ENCODE data around the gene SLC17A2.

DNA sequence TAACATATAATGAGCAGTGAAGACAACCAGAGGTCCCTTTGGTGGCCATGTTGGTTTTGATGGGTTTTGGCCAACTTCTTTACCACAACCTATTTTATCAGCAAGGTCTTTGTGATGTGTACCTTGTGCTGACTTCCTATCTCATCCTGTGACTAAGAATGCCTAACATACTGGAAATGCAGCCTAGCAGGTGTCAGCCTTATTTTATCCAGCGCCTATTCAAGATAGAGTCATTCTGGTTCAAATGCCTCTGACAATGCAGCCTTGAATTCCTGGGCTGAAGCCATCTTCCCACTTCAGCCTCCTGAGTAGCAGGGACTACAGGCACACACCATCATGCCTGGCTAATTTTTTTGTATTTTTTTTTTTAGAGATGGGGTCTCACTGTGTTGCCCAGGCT lies 24.3 kb upstream of the SLC17A2 start:
- TF ChIP-seq CTCF (IDR thresholded peaks at IDR 0.05 in 8 of 11, conservative IDR thresholded peaks at IDR 0.05 in 3 of 11), result no peak
- no peak for TF ChIP-seq POLR2AphosphoS5 (IDR thresholded peaks at IDR 0.05)

Measured in spleen (tissue), 7 donors.